DMS153 (cell line): ENCODE data around the gene TMEM185B.
"Not testable (repeated sequence)": the region's sequence is repeated elsewhere in the genome, so short reads cannot be mapped to it uniquely, and the experiment has no call there.

Experiments
- DNase-seq: peaks from one replicate; lab custom pipeline; 2025; lab: John Stamatoyannopoulos, UW

Gene TMEM185B

DNA sequence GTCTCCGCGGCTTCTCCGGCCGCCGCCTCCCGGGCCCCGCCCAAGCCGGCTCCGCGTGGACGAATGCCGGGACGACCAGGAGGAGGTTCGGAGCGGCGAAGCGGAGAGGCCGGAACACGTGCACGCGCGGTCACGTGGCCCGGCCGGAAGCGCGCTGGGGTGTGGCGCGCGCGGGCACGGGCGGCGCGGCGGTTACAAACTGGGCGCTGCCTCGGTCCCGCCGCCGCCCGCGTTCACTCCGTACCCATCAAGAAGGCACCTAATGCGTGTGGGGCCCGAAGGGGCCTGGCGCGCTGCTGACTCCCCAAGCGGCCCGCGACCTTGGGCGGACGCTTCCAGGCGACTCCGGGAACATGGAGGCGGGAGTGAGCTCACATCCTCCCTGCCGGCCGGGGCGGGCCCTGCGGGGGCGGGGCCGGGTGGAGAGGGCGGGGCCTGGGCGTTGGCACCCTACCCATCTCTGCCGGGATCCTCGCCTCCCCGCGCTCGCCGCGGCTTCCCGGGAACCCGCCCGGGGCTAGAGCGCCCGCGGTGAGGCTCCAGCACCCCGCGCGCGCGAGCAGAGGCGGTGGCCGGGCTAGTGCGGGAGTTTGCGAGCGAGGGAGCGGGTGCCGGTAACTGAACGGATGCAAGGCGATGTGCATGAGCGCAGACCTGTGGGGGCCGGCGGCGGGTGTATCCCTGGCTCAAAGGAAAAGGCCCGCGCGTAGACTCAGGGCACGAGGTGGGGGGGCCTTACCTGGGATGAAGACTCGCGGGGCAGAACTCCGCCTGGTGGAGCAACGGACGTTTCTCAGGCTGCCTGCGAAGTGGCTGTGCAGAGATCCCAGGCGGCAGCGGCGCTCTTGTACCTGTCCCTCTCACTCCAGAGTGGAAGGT is at the start of gene TMEM185B:
TSS of gene TMEM185B (minus strand) at position 367 of the 879 bp plus-strand sequence. CDS start 424 bp downstream, outside the sequence.
- DNase-seq: peak; percentile 84

DNA sequence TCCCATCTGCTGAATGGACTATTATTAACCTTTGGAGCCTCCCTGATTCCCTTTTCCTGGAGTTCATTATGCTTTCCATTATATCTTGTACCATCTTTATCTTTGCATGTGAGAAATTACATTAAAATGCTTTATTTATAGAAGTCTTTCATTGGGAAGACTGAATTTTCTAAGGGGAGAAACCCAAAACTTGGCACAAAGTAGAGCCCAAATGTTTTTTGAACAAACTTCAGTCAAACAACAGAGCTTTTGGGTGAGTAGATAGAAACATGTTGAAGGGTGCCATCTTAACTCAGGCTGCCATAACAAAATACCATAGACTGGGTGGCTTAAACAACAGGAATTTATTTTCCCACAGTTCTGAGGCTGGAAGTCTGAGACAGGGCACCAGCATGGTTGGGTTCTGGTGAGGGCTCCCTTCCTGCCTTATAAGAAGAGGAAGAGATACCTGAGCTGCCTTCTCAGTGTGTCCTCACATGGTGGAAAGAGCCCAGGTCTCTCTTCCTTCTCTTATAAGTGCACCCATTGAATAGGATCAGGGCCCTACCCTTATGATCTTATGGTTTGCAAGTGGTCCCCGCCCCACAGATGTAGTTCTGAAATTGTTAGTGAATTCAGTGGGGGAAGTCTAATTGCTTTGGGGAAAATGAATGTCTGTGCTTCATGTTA is 48.6 kb upstream of the TMEM185B start:
- no peak for DNase-seq

DNA sequence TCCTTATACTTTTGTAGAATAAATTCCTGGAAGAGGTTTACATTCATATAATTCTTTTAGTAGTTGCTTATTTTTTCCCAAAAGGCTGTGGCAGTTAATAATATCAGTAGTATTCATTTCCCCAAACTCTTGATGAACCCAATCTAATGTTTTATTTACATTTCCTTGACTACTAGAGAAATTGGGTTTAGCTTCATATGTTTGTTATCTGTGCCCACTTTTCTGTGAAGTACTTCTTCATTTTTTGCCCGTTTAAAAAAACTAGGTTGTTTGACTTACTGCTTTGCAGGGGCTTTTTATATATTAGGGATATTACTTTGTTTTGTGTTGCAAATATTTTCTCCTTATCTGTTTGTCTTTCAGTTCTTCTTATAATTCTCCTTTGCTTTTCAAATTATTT is 46.6 kb upstream of the TMEM185B start:
- DNase-seq: no peak

DNA sequence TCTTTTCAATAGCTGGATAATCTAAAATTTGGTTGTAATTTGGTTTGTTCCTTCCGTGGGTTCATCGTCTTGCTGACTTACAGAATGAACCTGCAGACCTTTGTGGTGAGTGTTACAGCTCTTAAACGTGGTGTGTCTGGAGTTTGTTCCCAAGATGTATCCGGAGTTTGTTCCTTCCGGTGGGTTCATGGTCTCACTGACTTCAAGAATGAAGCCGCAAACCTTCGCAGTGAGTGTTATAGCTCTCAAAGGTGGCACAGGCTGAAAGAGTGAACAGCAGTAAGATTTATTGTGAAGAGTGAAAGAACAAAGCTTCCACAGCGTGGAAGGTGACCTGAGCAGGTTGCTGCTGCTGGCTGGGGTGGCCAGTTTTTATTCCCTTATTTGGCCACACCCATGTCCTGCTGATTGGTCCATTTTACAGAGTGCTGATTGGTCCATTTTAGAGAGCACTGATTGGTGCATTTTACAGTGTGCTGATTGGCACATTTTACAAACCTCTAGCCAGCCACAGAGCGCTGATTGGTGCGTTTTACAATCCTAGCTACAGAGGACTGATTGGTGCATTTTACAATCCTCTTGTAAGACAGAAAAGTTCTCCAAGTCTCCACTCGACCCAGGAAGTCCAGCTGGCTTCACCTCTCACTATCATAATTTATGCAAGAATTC is 46.0 kb upstream of the TMEM185B start:
- DNase-seq: no peak

DNA sequence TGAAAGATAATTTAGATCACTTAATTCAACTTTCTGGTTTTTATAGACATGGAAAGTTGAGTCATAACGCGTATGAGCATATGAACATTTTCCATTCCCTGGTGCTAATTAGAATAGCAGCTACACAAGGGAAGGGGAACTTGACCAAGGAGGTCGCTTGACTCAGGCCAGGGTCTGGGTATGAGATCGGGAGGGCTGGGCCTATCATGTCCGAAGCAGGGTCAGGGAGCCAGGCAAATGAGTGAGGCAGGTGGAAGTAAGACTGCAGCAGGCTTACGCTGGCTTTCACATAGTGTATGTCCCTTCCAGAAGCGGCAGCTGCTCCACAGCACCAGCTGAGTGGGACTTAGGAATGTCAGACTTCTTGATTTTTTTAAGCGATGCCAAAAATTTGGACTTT is 44.1 kb upstream of the TMEM185B start:
- no peak for DNase-seq

DNA sequence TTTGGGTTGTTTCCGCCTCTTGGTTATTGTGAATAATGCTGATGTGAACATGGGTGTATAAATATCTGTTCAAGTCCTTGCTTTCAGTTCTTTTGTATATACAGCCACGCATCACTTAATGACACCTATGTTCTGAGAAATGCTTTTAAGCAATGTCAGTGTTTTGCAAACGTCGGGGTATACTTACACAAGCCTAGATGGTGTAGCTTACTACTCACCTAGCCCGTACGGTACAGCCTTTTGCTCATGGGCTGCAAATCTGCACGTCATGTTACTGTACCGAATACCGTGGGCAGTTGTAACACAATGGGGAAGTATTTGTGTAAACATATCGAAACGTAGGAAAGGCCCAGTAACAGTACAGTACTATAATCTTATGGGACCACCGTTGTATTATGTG is 41.8 kb upstream of the TMEM185B start:
- DNase-seq: no peak

DNA sequence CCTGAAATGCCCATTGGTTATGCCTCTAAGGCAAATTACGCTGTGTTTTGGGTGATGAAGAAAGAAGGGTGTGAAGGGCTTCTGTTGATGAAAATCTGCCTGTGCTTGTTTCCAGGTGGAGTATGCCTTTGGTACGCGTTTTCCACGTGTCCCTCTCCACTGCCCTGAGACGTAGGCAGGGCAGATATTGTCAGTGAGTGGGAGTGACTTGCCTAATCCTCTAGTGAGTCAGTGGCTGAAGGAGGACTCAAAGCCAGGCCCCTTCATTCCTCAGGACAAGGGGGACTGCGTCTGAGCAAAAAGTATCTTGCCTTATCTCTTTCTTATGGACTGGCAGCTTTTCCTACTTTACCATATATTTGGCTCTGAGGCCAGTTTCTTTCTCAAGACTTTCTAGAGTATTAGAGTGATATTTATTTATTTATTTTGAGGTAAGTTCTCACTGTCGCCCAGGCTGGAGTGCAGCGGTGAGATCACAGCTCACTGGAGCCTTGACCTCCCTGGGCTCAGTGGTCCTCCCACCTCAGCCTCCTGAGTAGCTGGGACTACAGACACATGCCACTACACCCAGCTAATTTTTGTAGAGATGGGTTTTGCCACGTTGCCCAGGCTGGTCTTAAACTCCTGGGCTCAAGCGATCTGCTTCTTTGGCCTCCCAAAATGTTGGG is 39.7 kb upstream of the TMEM185B start:
- DNase-seq: no peak

DNA sequence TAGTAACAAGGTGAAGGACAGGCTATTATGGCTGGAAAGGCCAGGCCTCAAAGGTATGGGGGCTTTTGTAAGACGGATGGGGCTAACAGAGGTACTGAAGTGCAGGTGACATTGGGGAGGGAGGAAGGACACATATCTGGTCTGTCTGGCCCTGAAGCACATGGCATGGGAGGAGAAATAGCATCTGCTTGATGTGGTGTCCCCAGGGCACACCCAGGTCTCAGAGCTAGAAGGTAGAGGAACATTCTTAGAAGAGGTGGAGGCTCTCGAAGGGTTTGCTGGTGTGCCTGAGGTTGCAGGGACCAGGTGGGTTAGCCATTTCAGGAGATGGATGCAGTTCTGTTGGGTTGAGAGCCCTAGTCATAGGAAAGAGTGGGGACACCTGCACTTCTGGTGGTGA is 39.0 kb upstream of the TMEM185B start:
- DNase-seq: no peak

DNA sequence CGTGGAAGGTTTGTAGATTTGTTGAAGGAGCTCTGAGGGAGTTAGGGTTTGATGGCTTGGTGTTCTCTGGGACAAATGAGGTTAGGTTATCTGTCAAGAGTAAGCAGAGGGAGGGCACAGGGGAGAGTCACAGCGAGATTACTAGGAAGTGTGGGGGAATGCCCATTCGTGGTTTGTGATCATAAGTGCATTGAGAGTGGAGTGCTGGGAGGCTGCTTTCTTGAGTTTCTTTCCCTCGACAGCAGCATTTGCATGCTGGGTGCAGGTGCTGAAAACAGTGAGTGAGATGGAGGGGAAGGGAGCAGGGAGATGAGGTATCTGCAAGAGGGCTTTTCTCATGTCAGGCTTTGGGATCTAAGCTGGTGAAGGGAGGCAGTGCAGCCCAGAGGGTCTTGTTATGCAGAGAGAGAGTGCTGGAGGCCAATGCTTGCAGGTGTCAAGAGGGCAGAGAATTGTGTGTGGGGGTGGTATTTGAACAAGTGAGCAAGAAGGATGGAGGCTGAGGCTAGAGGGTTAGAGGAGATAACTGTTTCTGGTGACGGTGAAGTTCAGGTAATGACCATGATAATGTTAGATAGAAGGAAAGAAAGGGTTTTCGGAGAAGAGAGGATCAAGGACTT is 38.3 kb upstream of the TMEM185B start:
- no peak for DNase-seq

DNA sequence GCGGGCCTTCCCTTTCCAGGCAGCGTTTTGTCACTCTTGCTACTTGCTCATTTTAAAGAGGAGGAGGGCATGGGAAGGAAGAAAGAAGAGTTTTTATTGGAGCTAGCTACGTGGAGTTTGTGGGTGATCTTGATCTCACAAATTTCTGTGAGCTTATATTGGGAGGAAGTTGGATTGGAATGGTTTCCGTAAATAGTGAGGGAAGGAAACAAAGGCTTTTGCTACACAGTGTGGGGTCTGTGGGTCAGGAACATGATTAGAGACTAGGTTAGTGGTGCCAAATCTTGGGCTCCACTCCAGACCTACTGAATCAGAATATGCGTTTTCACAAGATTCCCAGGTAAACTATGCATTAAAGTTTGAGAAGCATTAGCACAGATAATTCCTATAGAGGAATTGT is 37.5 kb upstream of the TMEM185B start:
- no peak for DNase-seq

DNA sequence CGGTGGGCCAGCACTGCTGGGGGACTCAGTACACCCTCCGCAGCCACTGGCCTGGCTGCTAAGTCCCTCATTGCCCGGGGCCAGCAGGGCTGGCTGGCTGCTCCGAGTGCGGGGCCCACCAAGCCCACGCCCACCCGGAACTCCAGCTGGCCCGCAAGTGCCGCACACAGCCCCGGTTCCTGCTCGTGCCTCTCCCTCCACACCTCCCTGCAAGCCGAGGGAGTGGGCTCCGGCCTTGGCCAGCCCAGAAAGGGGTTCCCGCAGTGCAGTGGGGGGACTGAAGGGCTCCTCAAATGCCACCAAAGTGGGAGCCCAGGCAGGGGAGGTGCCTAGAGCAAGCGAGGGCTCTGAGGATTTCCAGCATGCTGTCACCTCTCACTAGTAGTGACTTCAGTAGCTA is 36.7 kb upstream of the TMEM185B start:
- not testable (repeated sequence) for DNase-seq

DNA sequence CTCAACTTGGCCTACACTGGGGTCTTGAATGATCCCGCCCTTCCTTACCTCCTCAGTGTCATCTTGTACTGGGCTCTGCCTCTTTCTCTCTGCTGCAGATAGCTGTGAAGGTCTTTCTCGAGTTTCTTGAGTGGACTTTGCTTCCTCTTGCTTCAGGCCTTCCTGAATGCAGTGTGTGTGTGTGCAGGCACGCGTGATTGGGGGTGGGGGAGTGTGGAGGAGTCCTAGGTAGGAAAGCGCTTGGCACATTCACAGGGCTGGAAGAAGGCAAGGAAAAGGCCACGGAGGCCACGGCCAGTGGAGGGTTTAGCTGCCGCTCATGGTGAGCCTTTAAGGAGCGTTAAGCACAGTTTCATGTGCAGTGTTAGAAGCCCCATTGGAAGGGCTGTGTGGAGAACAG is 35.0 kb upstream of the TMEM185B start:
- no peak for DNase-seq

DNA sequence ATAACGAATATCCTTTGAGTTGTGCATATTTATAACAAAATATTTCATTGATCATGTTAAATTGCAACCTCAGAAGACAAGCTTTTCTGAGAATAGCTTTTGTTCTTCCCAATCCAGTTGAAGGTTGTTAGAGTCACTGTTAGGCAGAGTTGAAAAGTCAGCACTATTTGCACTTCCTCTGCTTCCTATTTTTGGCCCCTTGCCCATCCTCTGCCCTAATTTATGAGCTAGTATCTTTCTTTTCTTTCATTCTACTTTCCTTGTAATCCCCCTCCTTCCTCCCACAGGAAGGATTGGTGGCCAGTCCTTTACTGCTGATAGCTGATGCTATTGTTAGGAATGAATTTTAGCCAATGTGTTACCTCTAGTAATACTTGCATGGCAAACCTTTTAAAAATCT is 34.3 kb upstream of the TMEM185B start:
- no peak for DNase-seq

DNA sequence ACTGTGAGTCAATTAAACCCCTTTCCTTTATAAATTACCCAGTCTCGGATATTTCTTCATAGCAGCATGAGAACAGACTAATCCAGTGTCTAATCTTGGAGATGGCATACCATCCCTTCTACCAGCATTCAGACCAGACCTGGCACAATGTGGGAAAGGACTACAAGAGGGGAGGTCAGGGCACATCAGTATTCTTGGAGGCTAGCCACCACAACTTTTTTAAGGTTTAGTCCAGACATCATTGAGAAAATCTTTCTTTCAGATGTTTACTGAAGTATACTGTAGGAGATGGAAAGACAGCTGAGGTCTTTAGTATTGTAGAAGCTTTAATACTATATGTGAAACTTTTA is 33.4 kb upstream of the TMEM185B start:
- no peak for DNase-seq

DNA sequence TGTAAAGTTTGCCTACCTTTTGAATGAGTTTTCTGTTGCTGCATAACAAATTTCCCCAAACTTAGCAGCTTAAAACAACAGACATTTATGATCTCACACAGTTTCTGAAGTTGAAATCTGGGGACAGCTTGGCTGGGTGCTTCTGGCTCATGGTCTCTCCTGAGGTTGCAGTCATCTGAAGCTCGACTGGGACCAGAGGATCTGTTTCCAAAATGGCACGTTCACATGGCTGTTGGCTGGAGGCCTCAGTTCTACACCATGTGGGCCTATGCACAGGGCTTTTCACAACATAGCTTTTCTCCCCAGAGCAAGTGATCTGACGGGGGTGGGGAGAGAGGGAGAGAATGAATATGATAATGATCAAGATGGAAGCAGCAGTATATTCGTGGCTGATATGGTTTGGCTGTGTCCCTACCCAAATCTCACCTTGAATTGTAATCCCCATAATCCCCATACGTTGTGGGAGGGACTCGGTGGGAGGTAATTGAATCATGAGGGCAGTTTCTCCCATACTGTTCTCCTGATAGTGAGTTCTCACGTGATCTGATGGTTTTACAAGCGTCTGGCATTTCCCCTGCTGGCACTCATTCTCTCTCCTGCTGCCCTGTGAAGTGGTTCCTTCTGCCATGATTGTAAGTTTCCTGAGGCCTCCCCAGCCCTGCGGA is 32.9 kb upstream of the TMEM185B start:
- DNase-seq: no peak

DNA sequence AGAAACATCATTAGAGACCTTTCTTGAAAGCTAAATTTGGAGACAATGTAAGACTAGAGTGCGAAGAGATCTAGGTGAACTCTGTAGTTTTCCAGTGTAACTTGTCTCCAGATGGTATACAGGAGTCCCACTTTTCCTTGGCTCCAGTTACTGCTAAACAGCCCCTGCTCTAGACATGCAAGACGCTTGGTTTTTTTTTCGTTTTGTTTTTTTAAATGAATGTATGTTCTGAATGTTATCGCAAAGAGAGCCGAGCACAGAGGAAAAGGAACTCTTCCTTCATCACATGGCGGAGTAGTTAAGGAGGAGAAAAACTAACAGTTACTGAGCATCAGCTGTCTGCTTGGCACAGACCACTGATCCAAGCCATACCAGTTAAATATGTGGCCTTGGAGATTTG is 31.9 kb upstream of the TMEM185B start:
- no peak for DNase-seq

DNA sequence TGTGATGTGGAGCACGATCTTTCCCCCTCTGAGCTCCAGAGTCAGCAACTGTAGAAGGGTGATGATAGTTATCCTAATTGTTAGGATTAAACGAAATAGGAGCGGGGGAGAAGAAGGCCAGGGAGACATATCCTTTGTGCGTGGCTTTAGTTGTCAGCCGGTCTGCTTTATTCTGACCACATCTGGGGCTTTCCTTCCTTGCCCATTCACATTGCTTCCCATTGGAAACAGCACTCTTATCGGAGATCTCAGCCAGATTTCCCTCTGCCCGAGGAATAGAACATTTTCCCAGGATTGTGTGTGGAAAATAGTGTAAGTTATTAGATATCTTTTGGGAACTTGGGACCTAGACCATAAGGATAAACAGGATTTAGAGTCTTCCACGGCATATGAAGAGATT is 31.0 kb upstream of the TMEM185B start:
- DNase-seq: no peak

DNA sequence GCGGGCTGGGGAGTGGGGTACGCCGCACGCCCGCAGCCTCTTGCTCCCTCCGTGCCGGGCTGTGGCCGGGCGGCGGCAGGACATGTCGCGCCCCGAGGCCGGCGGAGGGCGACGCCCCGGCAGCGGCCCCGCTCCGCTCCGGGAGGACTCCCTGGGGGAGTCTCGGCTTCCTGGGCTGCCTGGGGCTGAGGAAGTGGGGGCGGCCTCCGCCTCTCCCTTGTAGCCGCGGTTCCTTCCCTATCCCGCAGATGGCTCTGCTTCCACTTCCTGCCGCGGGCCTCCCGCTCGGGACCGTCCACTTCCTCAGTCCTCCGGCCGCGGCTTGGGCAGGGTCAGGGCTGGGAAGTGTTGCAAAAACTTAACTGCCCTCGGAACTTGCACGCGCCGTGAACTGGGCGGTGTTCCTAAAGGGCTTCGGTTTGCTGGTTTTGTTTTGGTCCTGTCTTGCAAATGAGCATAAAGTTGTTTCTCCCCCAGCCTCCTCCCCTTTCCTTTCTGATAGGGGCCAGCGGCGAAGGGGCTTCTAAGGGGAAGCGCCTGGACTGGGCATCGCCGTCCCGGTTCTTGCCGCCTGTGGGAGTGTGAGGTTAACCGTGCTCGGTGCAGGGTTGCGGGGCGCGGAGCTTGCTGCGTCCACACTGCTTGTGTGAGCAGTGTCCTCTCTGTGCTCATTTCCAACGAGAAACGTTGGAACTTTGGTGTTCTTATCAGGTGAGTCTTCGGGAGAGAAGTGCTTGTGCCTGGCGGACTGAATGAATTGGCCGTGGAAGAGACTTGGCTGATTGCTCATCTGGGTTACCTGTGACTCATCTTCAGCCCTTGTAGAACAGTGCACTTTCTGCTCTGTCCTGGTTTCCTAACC is 30.1 kb upstream of the TMEM185B start:
- DNase-seq: peak; percentile 21

DNA sequence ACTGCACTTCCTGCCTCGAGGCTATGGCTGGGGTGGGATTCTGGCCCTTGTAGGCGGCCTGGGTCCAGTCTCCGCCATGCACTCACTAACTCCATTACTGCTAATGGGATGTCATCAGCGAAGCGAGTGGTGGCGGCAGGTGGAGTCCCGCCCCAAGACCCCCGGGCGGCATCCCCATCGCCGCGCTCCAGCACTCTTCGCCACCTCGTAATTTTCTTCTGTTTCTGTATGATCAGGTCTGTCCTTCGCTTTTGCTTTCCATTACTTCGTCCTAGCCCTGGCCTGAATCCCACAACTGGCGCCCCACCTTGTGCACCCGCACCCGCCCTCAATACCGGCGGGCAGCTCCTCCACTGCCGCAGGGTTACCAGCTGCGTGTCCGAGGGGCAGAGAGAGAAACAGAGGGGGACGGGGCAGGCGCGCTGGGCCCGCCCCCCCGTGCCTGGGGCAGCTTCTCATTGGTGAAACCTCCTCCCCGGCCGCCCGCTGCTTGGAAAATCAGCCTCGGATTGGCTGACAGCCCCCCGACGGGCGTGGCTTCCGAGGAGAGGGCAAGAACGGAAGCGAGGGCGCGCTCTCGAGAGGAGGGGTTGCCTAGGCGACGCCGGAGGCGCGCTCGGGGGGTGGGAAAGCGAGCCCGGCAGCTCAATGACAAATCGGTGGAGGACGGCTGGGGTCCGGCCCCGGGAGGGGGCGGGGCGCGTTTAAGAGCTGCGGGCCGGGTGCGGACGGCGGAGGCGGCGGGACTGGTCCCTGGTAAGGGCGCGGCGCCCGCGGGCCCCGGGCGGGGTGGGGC is 29.2 kb upstream of the TMEM185B start, which contains the start of gene RALB:
TSS of gene RALB (plus strand) at position 628 of the 796 bp plus-strand sequence. CDS start 25,813 bp downstream, outside the sequence.
- DNase-seq: peak; percentile 94

DNA sequence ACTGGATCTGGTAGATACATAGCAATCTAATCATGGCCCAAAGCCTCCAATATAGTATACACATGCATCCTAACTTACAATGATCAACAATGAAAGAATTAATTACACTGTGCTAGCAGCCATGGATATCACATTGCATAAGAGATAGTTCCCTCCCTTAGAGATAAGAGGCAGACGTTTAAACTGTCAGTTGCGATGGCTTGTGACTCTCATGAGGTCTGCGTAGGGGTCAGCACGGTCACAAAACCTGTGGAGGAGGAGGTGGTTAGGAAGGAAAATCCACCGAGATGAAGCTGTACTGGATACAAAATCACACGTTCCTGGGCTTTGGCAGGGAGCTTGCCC is 28.7 kb upstream of the TMEM185B start:
- no peak for DNase-seq
